Measurements from ENCODE around the gene LEMD2. TPM values are rescaled to one million over a fixed set of nuclear protein-coding genes. Genes with fewer than 3 reads are reported as not detected.

LEMD2 gene
- total RNA-seq, 2 donors from 2014 or later = 64.2 to 80.2 TPM

DNA sequence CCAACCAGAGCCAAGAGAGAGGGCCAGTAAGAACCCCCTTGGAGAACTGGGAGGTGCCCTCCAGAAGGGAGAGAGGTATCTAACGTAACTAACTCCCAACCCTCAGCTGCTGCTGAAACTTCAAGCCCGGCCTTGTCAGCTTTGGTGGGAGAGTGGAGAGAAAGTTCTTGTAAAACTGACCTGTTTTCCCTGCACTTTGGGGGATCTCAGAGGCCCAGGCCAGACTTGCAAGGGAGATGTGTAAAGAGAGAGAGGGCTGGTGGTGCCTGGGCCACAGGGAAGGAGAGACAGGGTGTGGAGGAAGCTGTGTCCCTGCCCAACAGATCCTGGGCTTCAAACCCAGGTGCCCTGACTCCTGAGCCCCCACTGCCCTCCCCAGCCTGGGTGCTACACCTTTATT, 24.9 kb downstream of the LEMD2 start:
- H3K4me1 ChIP-seq (replicated peaks) = peaks cover 6% of the 10 kb centered on the region
- 79% methylated on average over 2 of the region's 2 CpGs for WGBS
- no peaks in the 10 kb centered on the region for H3K9me3 ChIP-seq
- no peak for TF ChIP-seq POLR2A (IDR thresholded peaks at IDR 0.05)
- TF ChIP-seq POLR2AphosphoS5 (IDR thresholded peaks at IDR 0.05) = no peak
- TF ChIP-seq, protein P1, sequence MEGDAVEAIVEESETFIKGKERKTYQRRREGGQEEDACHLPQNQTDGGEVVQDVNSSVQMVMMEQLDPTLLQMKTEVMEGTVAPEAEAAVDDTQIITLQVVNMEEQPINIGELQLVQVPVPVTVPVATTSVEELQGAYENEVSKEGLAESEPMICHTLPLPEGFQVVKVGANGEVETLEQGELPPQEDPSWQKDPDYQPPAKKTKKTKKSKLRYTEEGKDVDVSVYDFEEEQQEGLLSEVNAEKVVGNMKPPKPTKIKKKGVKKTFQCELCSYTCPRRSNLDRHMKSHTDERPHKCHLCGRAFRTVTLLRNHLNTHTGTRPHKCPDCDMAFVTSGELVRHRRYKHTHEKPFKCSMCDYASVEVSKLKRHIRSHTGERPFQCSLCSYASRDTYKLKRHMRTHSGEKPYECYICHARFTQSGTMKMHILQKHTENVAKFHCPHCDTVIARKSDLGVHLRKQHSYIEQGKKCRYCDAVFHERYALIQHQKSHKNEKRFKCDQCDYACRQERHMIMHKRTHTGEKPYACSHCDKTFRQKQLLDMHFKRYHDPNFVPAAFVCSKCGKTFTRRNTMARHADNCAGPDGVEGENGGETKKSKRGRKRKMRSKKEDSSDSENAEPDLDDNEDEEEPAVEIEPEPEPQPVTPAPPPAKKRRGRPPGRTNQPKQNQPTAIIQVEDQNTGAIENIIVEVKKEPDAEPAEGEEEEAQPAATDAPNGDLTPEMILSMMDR (IDR thresholded peaks at IDR 0.05) = no peak
- DNase-seq (ENCODE audit: low spot score) = no peak
- H3K27ac ChIP-seq = no peak overlapping the region
- intact Hi-C loops (cut with DNase I) = loop anchor here (5.0 kb wide), 1 partner anchor 52 kb away; the partner anchor contains the start of gene UQCC2
- H3K27me3 ChIP-seq (replicated peaks; ENCODE audit: insufficient read depth) = no peaks in the 10 kb centered on the region
- no peak overlapping the region for H3K4me3 ChIP-seq
- H3K36me3 ChIP-seq = no peaks in the 10 kb centered on the region

DNA sequence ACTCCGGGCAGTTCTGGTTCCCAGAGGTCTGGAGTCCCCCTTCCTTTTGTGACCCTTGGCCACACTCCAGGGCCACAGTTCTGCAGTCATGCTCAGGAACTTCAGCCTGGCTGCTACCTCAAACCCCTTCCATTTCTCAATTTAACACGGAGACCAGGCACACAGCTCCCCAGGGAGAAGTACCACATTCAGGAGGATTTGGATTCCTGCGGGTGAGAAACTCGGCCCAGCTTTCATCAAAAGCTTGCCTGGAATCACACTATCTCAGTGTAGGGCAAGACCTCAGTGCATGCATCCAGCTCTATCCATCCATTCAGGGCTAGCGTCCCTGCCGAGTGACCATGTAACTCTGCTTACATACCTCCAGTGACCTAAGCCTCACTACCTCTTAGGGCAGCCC, 25.4 kb downstream of the LEMD2 start:
- Histone ChIP-seq H3K27me3 (replicated peaks; ENCODE audit: insufficient read depth) (no peaks in the 10 kb centered on the region), H3K4me3 (no peak overlapping the region), H3K9me3 (no peaks in the 10 kb centered on the region), H3K4me1 (replicated peaks) (peaks cover 6% of the 10 kb centered on the region), H3K36me3 (no peaks in the 10 kb centered on the region), H3K27ac (no peak overlapping the region)
- intact Hi-C loops (cut with DNase I) = loop anchor here (5.0 kb wide), 1 partner anchor 51 kb away; the partner anchor contains the start of gene UQCC2
- no peak for DNase-seq (ENCODE audit: low spot score)
- TF ChIP-seq, protein P1 (IDR thresholded peaks at IDR 0.05) = no peak
- TF ChIP-seq POLR2AphosphoS5 (IDR thresholded peaks at IDR 0.05) = no peak
- no peak for TF ChIP-seq POLR2A (IDR thresholded peaks at IDR 0.05)
- 81% methylated on average over 6 of the region's 6 CpGs for WGBS

DNA sequence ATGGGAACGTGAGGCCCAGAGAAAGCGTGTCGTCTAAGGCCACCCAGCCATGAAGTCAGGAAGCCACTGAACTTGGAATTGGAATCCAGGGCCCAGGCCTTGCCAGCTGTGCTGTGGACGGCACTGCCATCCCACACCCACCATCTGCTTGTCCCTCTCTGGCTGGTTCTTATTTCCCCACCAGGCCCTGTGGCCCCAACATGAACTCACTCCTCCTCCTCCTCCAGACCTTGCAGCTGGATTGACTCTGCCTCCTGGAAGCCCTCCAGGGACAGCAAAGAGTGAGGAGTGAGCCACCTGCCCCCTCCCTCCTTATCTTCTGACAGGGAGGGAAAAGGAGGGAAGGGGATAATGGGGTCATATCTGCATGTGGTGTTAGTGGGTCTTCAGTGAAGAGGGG, 26.2 kb downstream of the LEMD2 start:
- H3K36me3 ChIP-seq = no peaks in the 10 kb centered on the region
- no peak overlapping the region for H3K4me3 ChIP-seq
- 88% methylated on average over 4 of the region's 4 CpGs for WGBS
- intact Hi-C loops (cut with DNase I) = loop anchor here (1.0 to 5.0 kb wide), 2 partner anchors 18 to 50 kb away; partner anchors contain the start of gene UQCC2
- H3K27ac ChIP-seq = no peak overlapping the region
- no peak for DNase-seq (ENCODE audit: low spot score)
- no peaks in the 10 kb centered on the region for H3K9me3 ChIP-seq
- TF ChIP-seq POLR2A (IDR thresholded peaks at IDR 0.05) (no peak), POLR2AphosphoS5 (IDR thresholded peaks at IDR 0.05) (no peak)
- TF ChIP-seq, protein P1 (IDR thresholded peaks at IDR 0.05) = no peak
- H3K27me3 ChIP-seq (replicated peaks; ENCODE audit: insufficient read depth) = no peaks in the 10 kb centered on the region
- H3K4me1 ChIP-seq (replicated peaks) = peaks cover 6% of the 10 kb centered on the region

DNA sequence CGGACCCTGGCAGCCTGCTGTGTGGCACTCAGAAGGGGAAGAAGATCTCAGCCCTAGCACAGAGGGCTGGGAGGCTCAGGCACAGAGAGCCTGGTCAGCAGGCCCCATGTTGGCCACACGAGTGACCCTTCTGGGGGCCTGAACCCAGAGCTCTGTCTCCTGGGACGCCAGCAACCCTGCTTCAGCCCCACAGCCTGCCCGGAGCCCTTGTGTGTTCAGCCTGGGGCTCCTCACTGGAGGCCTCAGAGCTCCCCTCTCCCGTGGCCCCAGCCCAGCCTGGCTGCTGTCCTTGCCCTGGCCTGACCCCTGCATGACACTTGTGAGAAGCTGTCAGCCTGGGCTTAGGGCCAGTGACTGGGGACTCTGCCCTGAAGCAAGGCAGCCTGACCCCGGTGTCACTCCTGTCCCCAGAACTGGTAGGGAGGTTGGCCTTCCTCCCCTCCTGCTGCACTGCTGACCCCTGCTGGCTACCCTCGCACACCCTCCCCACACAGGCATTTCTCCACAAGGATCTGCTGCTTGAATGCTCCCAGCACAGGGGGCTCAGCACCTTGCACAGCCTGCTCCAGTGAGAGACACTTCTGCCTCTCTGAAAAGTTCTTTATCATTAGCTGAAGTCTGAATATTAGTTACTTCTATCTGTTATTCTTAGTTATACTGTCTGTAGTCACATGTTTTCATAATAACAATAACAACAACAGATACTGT, 26.9 kb downstream of the LEMD2 start:
- Histone ChIP-seq H3K9me3 (no peaks in the 10 kb centered on the region), H3K27me3 (replicated peaks; ENCODE audit: insufficient read depth) (no peaks in the 10 kb centered on the region), H3K4me1 (replicated peaks) (peaks cover 6% of the 10 kb centered on the region), H3K27ac (peak overlapping the region; percentile 11 to 24), H3K4me3 (no peak overlapping the region), H3K36me3 (no peaks in the 10 kb centered on the region)
- TF ChIP-seq POLR2A (IDR thresholded peaks at IDR 0.05) (no peak), POLR2AphosphoS5 (IDR thresholded peaks at IDR 0.05) (peak; percentile 39)
- TF ChIP-seq, protein P1 (IDR thresholded peaks at IDR 0.05) = peak in 3 of 4 experiments; percentile 75 to 84 (median 83)
- intact Hi-C loops (cut with DNase I) = loop anchor here (1.0 to 5.0 kb wide), 2 partner anchors 18 to 50 kb away; partner anchors contain the start of gene UQCC2
- DNase-seq (ENCODE audit: low spot score) = peak; percentile 56
- WGBS = 59% methylated on average over 7 of the region's 7 CpGs

DNA sequence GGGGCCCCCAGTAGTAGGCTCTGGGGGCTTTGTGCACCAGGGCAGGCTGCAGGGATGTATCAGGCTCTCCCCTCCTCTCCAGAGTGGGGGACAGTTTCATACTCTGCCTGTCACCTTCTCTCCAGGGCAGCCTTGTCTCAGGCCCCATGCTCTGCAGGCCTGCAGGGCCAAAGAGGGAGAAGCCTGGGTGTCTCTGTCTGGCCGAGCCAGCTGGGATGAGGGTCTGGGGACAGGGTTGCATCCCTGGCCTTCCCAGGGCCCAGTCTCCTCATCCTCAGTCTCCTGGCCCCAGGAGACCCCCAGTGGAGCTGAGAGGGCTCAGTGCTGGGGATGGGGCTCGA, 27.4 kb downstream of the LEMD2 start:
- H3K4me1 ChIP-seq (replicated peaks) = peaks cover 6% of the 10 kb centered on the region
- H3K27me3 ChIP-seq (replicated peaks; ENCODE audit: insufficient read depth) = no peaks in the 10 kb centered on the region
- TF ChIP-seq, protein P1 (IDR thresholded peaks at IDR 0.05) = no peak
- TF ChIP-seq POLR2AphosphoS5 (IDR thresholded peaks at IDR 0.05) = no peak
- no peak for TF ChIP-seq POLR2A (IDR thresholded peaks at IDR 0.05)
- DNase-seq (ENCODE audit: low spot score) = no peak
- intact Hi-C loops (cut with DNase I) = loop anchor here (5.0 kb wide), 1 partner anchor 49 kb away; the partner anchor contains the start of gene UQCC2
- H3K4me3 ChIP-seq = no peak overlapping the region
- no peaks in the 10 kb centered on the region for H3K36me3 ChIP-seq
- peak overlapping the region; percentile 11 to 24 for H3K27ac ChIP-seq
- no peaks in the 10 kb centered on the region for H3K9me3 ChIP-seq
- 93% methylated on average over 2 of the region's 2 CpGs for WGBS
